Right ventricle myocardium superior (tissue), 1 donor: Measurements from ENCODE around the gene UNC5B. TPM values are rescaled to one million over a fixed set of nuclear protein-coding genes. Genes with fewer than 3 reads are reported as not detected.

Source experiments
- ATAC-seq: fragments of 200-7000 bp; cut with Tn5 transposase; one replicate; pipeline ENCODE4 v1.9.1; 2020; ENCODE audit warnings: mild to moderate bottlenecking; ENCODE audit not compliant: poor library complexity
- DNase-seq: peaks from one replicate; pipeline ENCODE4 v3.0.0-alpha.2; 2020
- intact Hi-C: fragments of 100-400 bp; cut with DNase I; formaldehyde crosslinking; loops from one replicate; pipeline ENCODE4 v1.11.2; 2022
- total RNA-seq: library from RNA; stranded (reverse); fragmentation: NEBNext Ultra II Directional; extraction: Animal tissue kit (Norgen Biotek cat#: 25700); gene quantifications from one replicate; pipeline ENCODE4 v1.2.1, GENCODE V29; 2021
- donor health status: DM: no; HTN: yes; CAD: no; lungs with severe emphysema.

The UNC5B gene
- total RNA-seq, 1 donor from 2014 or later: 12.2 TPM

GRCh38 chr10:71337219-71337701 is 124.9 kb downstream of the UNC5B start:
- ATAC-seq (no peak), DNase-seq (no peak)
- intact Hi-C loops: no loop called here

- DNase-seq (peak; percentile 8), ATAC-seq (no peak)
- intact Hi-C loops: no loop called here
Observed at GRCh38 chr10:71338728-71339495, 126.5 kb downstream of the UNC5B start.

- DNase-seq: no peak
- intact Hi-C loops: no loop called here
- ATAC-seq: no peak
Observed at GRCh38 chr10:71339796-71340589, 127.6 kb downstream of the UNC5B start.

- DNase-seq (peak; percentile 17), ATAC-seq (no peak)
- intact Hi-C loops: no loop called here
Observed at GRCh38 chr10:71342573-71343391, 130.4 kb downstream of the UNC5B start.

GRCh38 chr10:71343392-71343773 is 131.0 kb downstream of the UNC5B start:
- intact Hi-C loops: no loop called here
- peak; percentile 45 for ATAC-seq

GRCh38 chr10:71344154-71344925 is 132.0 kb downstream of the UNC5B start:
- intact Hi-C loops: no loop called here
- no peak for ATAC-seq

More at GRCh38 chr10:71343392-71343773, 131.0 kb downstream of the UNC5B start:
- no peak for DNase-seq

GRCh38 chr10:71344993-71345480 is 132.7 kb downstream of the UNC5B start:
- ATAC-seq (no peak), DNase-seq (no peak)
- intact Hi-C loops: no loop called here

More at GRCh38 chr10:71344154-71344925, 132.0 kb downstream of the UNC5B start:
- DNase-seq: no peak

- DNase-seq (no peak), ATAC-seq (no peak)
- intact Hi-C loops: no loop called here
Observed at GRCh38 chr10:71345694-71346093, 133.3 kb downstream of the UNC5B start.

- no peak for ATAC-seq
- no peak for DNase-seq
- intact Hi-C loops: no loop called here
Observed at GRCh38 chr10:71346731-71347130, 134.4 kb downstream of the UNC5B start.

- intact Hi-C loops: no loop called here
- ATAC-seq (no peak), DNase-seq (no peak)
Observed at GRCh38 chr10:71347587-71348395, 135.4 kb downstream of the UNC5B start.

GRCh38 chr10:71348850-71349249 is 136.5 kb downstream of the UNC5B start:
- intact Hi-C loops: no loop called here
- ATAC-seq (no peak), DNase-seq (no peak)

- no peak for DNase-seq
- ATAC-seq: no peak
- intact Hi-C loops: no loop called here
Observed at GRCh38 chr10:71349406-71349805, 137.0 kb downstream of the UNC5B start.

- intact Hi-C loops: no loop called here
- DNase-seq: no peak
- ATAC-seq: no peak
Observed at GRCh38 chr10:71351087-71351486, 138.7 kb downstream of the UNC5B start.

GRCh38 chr10:71351628-71352319 is 139.4 kb downstream of the UNC5B start:
- peak; percentile 77 for DNase-seq
- intact Hi-C loops: no loop called here
- ATAC-seq: peak; percentile 90
